OCI-LY1 (cell line): ENCODE results near the gene ABO.

Source experiments
- CTCF ChIP-seq: fragments of 200-600 bp; sonication (generic), shearing (Covaris generic); IDR thresholded peaks from 2 replicates; pipeline ENCODE4 v1.5.1; 2017; ENCODE audit warnings: mild to moderate bottlenecking, antibody characterized with exemption, low read length, moderate library complexity, mixed read lengths
- EZH2 ChIP-seq: fragments of 200-600 bp; sonication (generic), shearing (Covaris generic); IDR thresholded peaks from 2 replicates; pipeline ENCODE4 v1.8.0; 2017; ENCODE audit warnings: borderline replicate concordance, mixed run types, mild to moderate bottlenecking, antibody characterized with exemption, low read length, moderate library complexity, mixed read lengths

- TF ChIP-seq CTCF (no peak), EZH2 (no peak)
These were observed 29.7 kb upstream of the ABO start for GRCh38 chr9:133304477-133305377.
